Measurements from ENCODE around the gene FCRL5. TPM values are rescaled to one million over a fixed set of nuclear protein-coding genes. Genes with fewer than 3 reads are reported as not detected.

FCRL5 gene
- total RNA-seq, 1 experiment from 2014 or later, result not detected

DNA sequence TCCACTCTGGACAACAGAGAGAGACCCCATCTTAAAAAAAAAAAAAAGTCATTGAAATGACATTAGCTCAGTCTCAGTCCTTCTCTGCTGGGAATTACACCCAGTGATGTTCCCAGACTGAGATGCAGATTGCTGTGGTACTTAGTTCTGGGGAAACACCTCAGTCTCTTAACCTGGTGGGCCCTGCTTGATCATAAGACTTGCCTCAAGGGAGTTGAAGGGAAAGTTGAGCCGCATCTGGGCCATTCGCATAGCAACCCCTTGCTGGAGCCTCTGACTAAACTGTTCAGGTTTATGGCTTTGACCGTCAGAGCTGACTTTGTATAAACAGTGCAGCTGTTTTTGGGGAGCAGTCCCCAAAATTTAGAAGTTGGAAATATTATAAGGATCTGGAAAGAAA lies 32.2 kb upstream of the FCRL5 start:
- peaks cover 46% of the 10 kb centered on the region for H3K27me3 ChIP-seq (replicated peaks; ENCODE audit: insufficient read depth, low read depth, low read length, poor library complexity)
- no TSS peak for BruUV-seq (replicated peaks)
- DNase-seq (ENCODE audit: low spot score), result no peak
- POLR2A ChIA-PET (ENCODE audit: low non-redundant PET), result interaction anchor here (0.7 kb wide), 1 partner anchor 493 kb away, joined by 6 read pairs; no protein-coding TSS in a partner anchor
- TF ChIP-seq, protein P1, sequence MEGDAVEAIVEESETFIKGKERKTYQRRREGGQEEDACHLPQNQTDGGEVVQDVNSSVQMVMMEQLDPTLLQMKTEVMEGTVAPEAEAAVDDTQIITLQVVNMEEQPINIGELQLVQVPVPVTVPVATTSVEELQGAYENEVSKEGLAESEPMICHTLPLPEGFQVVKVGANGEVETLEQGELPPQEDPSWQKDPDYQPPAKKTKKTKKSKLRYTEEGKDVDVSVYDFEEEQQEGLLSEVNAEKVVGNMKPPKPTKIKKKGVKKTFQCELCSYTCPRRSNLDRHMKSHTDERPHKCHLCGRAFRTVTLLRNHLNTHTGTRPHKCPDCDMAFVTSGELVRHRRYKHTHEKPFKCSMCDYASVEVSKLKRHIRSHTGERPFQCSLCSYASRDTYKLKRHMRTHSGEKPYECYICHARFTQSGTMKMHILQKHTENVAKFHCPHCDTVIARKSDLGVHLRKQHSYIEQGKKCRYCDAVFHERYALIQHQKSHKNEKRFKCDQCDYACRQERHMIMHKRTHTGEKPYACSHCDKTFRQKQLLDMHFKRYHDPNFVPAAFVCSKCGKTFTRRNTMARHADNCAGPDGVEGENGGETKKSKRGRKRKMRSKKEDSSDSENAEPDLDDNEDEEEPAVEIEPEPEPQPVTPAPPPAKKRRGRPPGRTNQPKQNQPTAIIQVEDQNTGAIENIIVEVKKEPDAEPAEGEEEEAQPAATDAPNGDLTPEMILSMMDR (conservative IDR thresholded peaks at IDR 0.05; ENCODE audit: low read depth, low read length), result no peak
- no peak for TF ChIP-seq EZH2 (IDR thresholded peaks at IDR 0.05; ENCODE audit: borderline replicate concordance, low read depth, low read length, poor library complexity, severe bottlenecking)
- no peak overlapping the region for H3K4me3 ChIP-seq (ENCODE audit: low read depth, low read length, poor library complexity, severe bottlenecking)
- no peaks in the 10 kb centered on the region for H3K4me1 ChIP-seq (ENCODE audit: insufficient read depth, low read length, poor library complexity, severe bottlenecking)
- intact Hi-C loops (cut with micrococcal nuclease; ENCODE audit: unreplicated experiment), result loop anchor here (10.0 kb wide), 1 partner anchor 280 kb away; no protein-coding TSS in a partner anchor
- CTCF ChIA-PET, result no interaction called here
- H3K9me3 ChIP-seq (ENCODE audit: low read depth, low read length, poor library complexity, severe bottlenecking), result no peaks in the 10 kb centered on the region
- H3K27ac ChIP-seq (ENCODE audit: low read depth, low read length, poor library complexity, severe bottlenecking), result no peak overlapping the region
- H3K36me3 ChIP-seq (ENCODE audit: insufficient read depth, low read length, poor library complexity, severe bottlenecking), result no peaks in the 10 kb centered on the region

DNA sequence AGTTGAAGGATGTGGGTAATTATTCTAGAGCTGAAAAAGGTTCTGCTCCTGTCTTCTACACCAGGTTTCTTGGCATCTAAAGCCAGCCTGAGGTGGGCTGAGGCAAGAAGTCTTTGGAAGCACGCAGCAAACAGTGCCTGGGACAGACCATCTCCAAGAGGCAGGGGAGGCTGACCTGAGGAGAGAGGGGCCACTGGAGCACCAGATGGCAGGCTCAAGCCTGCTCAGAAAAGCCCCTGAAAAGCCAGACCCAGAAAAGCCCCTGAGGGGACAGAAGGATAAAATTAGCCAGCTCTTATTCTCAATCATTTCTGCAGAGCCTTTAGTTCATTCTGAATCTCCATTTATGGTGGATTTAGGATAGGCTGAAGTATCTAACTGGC lies 28.5 kb upstream of the FCRL5 start:
- no peak for TF ChIP-seq EZH2 (IDR thresholded peaks at IDR 0.05; ENCODE audit: borderline replicate concordance, low read depth, low read length, poor library complexity, severe bottlenecking)
- TF ChIP-seq, protein P1 (conservative IDR thresholded peaks at IDR 0.05; ENCODE audit: low read depth, low read length), result no peak
- Histone ChIP-seq H3K9me3 (ENCODE audit: low read depth, low read length, poor library complexity, severe bottlenecking) (no peaks in the 10 kb centered on the region), H3K27me3 (replicated peaks; ENCODE audit: insufficient read depth, low read depth, low read length, poor library complexity) (peaks cover 21% of the 10 kb centered on the region), H3K4me3 (ENCODE audit: low read depth, low read length, poor library complexity, severe bottlenecking) (no peak overlapping the region), H3K27ac (ENCODE audit: low read depth, low read length, poor library complexity, severe bottlenecking) (no peak overlapping the region), H3K4me1 (ENCODE audit: insufficient read depth, low read length, poor library complexity, severe bottlenecking) (no peaks in the 10 kb centered on the region), H3K36me3 (ENCODE audit: insufficient read depth, low read length, poor library complexity, severe bottlenecking) (no peaks in the 10 kb centered on the region)
- intact Hi-C loops (cut with micrococcal nuclease; ENCODE audit: unreplicated experiment), result loop anchor here (1.0 to 10.0 kb wide), 5 partner anchors 110 to 544 kb away; no protein-coding TSS in a partner anchor
- ChIA-PET CTCF (interaction anchor here (0.7 to 1.5 kb wide), 6 partner anchors 8 to 544 kb away, joined by 3 to 20 read pairs (median 12); no protein-coding TSS in a partner anchor), POLR2A (ENCODE audit: low non-redundant PET) (no interaction called here)
- no TSS peak for BruUV-seq (replicated peaks)
- no peak for DNase-seq (ENCODE audit: low spot score)

DNA sequence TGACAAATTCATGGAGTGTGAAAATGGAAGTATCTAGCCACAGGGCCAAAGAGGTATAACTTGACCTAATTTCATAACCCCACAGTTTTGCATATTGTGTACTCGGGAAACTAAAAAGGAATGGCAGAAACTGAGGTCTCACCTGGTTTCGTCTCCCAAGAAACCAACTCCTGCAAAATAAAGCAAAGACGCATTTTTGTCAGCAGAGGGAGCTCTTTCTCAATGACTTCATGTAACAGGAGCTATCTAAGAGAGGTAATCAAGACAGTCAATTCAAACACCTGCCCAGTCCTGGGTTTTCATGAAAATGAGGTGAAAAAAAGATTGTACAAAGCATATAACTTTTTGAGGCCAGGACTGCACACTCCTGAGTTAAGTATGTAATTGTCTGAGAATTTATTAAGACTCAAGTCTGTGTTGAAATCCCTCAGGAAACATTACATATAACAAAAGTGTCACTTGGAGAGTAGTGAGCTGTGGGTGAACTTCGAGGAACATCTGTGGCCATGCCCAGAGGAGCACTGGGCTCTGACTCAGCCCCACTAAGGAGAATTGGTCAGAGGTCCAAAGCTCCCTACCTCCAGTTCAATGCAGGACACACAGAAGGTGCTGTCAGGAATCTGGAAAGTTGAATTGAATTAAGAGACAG lies 28.0 kb upstream of the FCRL5 start:
- DNase-seq (ENCODE audit: low spot score), result peak; percentile 68
- H3K27ac ChIP-seq (ENCODE audit: low read depth, low read length, poor library complexity, severe bottlenecking), result no peak overlapping the region
- H3K4me1 ChIP-seq (ENCODE audit: insufficient read depth, low read length, poor library complexity, severe bottlenecking), result no peaks in the 10 kb centered on the region
- intact Hi-C loops (cut with micrococcal nuclease; ENCODE audit: unreplicated experiment), result loop anchor here (1.0 to 10.0 kb wide), 5 partner anchors 111 to 544 kb away; no protein-coding TSS in a partner anchor
- ChIA-PET POLR2A (ENCODE audit: low non-redundant PET) (no interaction called here), CTCF (interaction anchor here (0.5 to 1.5 kb wide), 7 partner anchors 8 to 545 kb away, joined by 3 to 20 read pairs (median 11); no protein-coding TSS in a partner anchor)
- H3K36me3 ChIP-seq (ENCODE audit: insufficient read depth, low read length, poor library complexity, severe bottlenecking), result no peaks in the 10 kb centered on the region
- no peaks in the 10 kb centered on the region for H3K9me3 ChIP-seq (ENCODE audit: low read depth, low read length, poor library complexity, severe bottlenecking)
- TF ChIP-seq, protein P1 (conservative IDR thresholded peaks at IDR 0.05; ENCODE audit: low read depth, low read length), result peak; percentile 86
- TF ChIP-seq EZH2 (IDR thresholded peaks at IDR 0.05; ENCODE audit: borderline replicate concordance, low read depth, low read length, poor library complexity, severe bottlenecking), result no peak
- no TSS peak for BruUV-seq (replicated peaks)
- peaks cover 21% of the 10 kb centered on the region for H3K27me3 ChIP-seq (replicated peaks; ENCODE audit: insufficient read depth, low read depth, low read length, poor library complexity)
- no peak overlapping the region for H3K4me3 ChIP-seq (ENCODE audit: low read depth, low read length, poor library complexity, severe bottlenecking)
